NCI-H2227 treated with DMSO at 0.1 percent for 48 hours (cell line): ENCODE results near the gene SNCB.
"Not testable (repeated sequence)": the region's sequence is repeated elsewhere in the genome, so short reads cannot be mapped to it uniquely, and the experiment has no call there.

Source experiments
- DNase-seq: peaks from one replicate; lab custom pipeline; 2025; lab: John Stamatoyannopoulos, UW

SNCB gene

DNA sequence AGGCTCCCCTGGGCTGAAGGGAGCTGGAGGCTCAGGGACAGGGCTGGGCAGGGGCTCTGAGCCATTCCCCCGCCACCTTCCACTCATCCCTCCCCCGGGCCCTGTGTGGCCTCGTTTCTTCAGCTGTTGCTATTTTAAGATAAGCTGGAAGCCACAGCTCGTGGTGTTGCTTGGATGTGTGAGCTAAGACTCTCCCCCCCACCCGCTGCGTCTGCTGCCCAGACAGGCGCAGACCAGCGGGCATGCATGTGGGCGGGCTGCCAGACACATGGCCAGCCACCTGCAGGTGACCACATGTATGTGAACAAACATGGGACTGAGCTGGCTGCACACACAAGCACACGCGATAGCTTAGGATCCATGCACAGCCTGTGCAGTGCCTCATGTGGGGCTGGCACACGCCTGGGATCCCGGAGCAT, 8.7 kb downstream of the SNCB start:
- no peak for DNase-seq

DNA sequence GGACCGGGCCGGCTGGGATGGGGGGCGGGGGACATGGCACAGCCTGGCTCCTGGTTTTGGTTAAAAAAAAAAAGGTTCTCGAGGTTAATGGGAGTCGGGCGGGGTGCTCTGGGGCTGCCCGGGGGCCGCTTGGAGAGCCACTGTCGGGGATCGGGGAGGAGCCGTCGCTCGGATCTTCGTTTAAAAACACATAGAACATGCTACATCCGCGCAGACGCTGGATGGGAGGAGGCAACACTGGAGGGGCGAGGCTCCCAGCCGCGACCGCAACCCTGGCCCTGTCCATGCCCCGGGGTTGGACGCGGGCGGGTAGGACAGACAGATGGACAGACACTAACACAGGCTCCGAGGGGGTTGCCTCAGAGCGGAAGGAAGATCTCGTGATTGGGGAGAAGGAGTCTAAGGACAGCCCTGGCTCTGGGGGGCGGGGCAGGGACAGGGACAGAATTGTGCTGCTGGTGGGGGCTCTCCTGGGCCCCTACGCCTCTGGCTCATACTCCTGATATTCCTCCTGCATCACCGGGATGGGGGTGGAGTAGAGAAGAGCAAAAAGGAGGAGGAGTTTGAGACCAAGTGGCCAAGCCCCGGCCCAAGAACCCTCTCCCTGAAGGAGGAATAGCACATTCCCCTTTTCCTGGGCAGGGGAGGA, 9.9 kb downstream of the SNCB start:
- DNase-seq = no peak

DNA sequence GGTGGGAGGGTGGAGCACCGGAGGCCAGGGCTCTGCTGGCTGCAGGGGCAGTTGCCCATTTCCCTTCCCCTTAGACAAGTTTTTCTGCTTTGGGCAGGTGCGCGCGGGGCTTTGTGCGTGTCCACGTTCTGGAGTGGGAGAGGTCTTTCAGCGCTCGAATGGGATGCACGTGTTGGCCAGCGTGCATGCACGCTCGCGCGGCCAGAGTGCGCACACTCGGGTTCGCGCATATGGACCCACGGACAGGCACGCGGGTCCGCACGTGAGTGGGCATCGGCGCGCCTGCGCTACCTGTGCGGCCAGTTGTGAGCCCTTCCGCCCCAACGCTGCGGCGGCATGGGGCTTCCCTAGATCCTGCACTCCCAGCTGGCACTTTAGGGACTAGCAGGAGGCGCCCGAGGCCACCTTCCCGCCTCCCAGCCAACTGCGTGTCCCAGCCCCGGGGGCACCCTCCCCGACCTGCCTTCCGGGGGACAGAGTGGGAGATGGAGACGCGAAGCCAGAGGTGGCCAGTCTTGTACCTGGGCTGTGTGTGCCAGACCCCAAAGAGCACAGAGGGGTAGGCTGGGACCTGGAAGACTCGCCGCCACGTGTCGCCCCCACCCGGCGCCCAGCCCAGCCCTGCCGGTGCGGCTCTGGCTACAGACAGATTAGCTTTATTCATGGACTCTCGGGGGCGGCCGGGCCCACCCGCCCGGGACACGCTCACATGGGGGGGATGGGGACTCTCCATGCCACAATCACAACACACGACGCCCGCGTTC, 10.6 kb downstream of the SNCB start:
- no peak for DNase-seq

DNA sequence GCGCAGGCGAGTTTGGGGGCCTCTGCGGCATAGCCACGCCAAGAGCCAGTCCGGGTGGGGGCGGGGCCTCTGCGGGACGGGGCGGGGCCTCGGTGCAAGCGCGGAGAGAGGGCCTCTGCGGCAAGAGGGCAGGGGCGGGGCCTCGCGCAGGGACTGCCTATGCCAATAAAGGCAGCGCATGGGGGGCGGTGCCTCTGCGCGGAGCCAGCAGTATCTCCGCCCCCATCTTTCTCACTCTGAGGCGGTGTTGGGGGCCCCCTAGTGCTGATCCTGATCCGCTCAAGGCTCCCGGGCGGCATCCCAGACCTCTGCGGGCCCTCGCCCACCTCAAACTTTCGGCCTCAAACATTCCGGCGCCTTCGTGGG, 11.1 kb downstream of the SNCB start:
- DNase-seq = no peak

DNA sequence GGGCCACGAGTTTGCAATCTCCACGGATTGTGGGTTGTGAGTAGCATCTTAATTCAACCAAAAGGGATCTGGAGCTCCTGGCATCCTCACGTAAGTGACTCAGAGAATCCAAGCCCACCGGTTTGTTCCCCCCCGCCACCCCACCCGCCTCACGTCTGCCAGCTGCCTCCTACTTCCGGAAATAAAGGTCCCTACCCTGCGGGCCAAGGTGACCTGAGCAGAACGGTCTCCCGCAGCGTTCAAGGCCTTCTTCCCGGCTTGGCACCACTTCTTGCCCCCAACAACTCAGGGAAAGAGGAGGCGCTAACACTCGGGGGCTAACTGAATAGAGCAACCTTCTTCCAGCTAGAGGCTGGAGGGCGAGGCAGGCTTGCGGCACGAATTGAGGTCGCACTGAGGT, 11.6 kb downstream of the SNCB start:
- DNase-seq = no peak

DNA sequence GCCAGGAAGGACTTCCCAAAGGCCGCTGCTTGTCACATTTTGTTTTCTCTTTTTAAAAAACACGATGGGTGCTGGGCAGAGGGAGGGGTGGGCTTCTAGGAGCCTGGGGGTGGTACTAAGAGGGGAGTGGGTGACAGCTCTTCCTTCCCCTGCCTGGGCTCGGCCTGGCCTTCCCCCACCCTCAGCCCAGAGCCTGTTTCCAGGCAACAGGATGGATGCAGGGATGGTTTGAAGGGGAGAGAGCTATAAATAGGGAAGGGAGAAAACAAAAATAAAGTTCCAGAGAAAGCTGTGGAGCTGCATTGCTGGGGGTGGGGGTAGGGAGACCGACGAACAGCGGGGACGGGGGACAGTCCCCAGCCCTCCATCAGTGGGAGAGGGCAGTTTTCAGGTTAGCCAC, 13.8 kb downstream of the SNCB start:
- DNase-seq = no peak

DNA sequence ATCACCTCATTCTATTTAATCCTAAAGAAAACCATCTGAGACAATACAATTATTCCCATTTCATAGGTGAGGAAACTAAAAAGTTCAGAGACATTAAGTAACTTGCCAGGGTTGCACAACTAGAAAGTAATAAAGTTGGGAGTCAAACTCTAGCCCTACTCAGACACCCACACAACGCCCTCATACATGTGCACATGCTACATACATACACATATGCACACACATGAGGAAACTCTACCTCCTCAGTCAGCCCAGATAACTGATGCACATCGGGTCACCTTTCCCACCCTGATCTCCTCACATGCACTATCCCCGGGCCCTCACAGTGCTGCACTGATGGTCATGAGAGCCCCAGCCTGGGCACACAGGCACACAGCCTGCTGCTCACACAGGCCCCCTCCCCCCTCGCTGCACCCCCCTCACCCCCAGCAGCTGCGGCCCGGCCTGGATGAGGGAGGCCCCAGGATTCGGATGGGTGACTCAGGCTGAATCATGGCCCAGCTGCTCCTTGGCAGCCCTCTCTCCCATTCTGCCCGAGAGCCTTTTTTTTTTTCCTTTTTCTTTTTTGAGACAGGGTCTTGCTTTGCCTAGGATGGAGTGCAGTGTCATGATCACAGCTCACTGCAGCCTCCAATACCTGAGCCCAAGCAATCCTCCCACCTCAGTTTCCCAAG, 15.4 kb downstream of the SNCB start:
- DNase-seq = no peak

DNA sequence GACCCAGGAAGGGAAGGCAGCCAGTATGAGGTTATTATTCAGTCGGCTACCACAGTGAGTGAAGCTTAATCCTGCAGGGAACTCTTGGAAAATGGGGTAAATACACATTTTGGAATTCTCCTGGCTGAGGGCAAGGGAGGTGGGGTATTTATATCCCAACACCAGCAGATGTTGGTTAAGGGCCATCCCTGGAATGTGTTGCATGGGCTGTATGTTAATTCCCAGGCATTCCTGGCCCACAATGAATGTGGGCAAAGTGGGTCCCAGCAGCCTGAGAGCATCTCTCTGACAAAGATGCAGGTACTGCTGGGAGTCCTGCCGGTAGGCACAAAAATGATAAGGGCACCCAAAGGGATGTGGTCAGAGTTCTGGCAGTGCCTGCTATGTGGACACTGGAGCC, 17.5 kb downstream of the SNCB start:
- no peak for DNase-seq

DNA sequence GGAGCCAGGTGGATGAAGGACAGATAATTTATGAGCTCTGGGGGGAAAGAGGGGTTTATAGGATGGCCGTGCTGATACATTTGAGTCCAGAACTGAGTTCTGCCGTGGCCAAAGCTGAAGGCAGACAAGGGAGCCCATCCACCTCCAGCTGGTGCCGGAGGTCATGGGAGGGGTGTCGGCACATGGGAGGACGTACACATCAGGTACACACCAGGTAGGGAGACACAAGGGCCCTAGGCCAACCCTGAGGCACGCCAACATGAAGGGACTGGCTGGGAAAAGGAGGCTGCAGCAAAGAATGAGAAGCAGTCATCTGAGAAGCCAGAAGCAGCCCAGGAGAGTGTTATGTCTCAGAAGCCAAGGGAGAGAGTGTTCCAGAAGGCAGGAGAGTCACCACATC, 18.3 kb downstream of the SNCB start:
- DNase-seq = no peak

DNA sequence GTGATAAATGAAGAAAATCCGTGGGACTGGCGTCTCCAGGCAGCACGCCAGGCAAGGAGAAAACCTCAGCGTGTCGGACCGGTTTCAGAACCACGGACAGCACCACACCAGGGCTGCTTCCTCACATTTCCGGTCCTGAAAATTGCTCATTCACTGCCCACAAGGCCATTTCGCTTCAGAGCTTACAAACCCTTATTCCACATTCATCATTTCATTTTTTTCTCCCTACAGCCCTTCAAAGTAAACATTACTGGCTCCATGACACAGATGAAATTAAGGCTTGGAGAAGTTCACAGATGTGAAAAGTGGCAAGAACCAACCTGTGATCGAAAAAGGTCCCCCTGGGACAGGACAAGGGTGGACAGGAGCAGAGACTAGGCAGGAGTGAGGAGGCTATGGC, 18.9 kb downstream of the SNCB start:
- no peak for DNase-seq

DNA sequence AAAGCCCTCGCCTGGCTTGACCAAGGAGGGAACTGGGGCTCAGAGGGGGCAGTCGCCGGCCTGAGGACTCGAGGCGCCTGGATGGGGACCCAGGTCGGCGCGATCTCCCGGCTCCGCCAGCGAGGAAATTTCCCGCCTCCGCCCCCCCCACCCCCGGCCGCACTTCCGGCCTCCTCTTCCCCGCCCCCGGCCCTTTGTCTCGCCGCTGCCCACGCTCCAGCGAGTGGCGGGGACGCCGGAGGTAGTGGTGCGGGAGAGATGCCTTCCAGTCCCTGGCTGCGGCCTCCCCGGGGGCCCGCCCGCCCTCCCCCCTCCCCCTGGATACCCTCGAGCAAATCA, 19.9 kb downstream of the SNCB start:
- peak; percentile 46 for DNase-seq

DNA sequence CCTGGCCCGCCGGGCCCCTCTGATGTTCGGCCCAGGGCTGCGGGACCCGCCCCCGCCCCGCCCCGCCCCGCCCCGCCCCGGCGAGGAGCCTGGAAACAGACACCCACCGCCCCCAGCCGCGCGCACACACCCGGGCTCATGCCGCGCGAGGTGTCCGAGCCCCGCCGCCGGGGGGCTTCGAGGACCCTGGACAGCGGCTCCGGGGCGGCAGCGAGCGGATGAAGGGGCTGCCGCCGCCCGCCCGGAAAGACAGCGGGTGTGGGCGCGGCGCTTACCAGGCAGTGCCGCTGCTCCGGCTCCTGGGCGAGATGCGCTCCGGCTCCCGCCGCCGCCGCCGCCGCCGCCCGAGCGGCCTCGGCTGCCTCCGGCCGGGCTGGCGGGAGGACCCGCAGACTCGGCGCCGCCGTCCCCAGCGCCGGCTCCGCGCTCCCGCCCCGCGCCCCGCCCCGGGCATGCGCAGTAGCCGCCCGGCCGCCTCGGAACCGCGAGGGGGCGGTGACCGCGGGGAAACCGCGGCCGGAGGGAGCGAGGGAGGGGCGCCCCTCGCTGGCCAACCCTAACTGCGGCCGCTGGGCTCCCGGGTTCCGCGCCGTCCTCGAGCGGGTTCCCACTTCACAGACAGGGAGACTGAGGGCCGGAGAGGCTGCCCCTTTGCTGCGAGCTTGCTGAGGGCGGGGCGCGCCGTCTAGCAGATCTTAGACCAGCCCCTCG, 20.5 kb downstream of the SNCB start, which contains the start of gene GPRIN1:
Gene GPRIN1 (minus strand): TSS at position 433 of the 711 bp plus-strand sequence. CDS start 10,322 bp downstream, outside the sequence.
- peak; percentile 46 for DNase-seq

DNA sequence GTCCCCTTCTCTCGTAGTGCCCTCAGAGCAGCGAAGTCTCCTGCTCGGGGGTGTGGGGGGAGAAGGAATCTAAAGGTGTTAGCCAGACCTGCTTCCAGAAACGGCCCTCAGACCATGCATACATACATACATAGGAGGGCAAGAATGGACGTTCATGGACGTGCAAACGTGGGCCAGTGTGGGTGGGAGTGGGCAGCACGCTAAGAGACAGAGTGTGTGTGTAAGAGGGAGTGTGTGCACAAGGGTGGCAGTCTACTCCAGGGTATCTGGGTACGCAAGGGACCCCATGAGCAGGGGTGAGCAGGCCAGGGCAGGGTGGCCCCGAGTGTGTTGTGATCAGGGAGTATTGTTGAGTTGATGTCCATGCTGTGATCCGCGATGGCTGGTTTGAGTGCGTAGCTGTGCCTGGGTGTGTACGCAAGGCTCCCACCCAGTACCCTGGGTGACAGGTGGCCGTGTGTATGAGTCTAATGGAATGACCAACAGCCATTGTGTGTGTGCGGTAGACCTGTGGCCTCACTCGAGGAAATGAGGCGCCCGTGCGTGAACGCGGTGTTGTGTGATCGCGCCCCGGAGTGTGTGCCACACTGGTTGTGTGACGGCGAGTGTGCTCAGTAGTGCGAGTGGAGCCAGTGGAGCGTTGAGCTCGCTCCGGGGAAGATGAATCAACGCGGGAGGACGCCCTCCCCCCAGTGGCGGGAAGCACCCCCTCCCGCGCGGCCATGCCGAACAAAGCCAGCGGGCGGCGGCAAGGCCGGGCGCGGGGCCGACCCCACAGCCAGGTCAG, 21.2 kb downstream of the SNCB start:
- no peak for DNase-seq

DNA sequence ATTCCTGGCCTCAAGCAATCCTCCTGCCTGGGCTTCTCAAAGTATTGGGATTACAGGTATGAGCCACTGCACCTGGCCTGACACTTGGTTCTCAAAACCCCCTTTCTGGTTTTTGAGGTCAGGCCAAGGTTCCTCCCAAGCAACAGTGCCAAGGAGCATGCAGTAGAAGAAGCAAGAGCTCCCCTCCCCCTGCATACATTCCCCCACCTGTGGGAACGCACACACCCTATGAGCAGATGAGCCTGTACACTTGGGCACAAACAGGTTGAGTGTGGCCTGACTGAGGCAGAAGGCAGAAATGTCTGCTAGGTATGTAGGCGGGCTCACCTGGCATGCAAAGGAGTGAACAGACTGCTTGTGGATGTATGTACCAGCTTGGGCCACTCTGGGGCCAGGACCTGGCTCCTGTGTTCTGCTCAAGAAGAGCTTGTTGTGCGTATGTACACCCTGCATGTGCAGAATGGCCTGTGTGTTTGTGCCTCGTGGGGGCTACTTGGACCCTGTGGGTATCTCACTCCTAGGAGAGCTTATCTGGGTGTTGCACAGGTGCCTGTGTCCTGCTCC, 22.1 kb downstream of the SNCB start:
- DNase-seq = no peak

DNA sequence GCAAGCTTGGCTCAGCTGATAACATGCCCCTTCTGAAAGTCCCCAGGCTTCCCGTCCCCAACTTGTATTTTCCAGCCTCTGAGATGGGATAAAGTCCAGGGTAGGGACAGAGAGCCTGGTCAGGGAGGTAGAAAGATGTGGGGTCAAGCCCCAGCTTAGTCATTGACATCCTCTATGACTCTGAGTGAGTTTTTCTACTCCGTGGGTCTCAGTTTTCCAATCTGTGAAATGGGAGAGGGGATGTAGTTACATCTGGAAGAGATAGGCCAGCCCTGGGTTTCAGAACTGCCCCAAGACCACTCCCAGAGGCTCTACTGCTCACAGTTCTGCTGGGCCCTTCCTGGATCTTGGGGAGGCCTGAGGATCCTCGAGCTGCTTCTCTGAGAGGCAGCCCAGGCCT, 23.5 kb downstream of the SNCB start:
- DNase-seq = no peak

DNA sequence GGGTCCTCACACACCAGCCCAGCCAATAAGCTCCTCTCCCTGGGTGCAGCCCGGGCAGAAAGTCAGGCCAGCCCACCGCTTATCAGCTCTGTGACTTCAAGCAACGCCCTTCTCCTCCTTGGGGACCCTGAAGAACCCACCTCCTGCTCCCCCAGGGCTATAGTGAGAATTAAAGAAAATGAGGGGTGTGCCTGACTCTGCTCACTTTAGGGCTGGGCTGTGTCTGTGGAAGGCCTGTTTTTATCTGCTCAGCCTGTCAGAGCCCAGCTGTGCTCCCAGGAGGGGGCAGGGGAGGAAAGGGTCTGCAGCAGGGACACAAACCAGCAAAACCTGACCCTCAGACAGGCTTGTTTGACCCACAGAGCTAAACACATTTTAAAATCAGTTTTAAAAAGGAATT, 24.3 kb downstream of the SNCB start:
- DNase-seq = peak; percentile 26

DNA sequence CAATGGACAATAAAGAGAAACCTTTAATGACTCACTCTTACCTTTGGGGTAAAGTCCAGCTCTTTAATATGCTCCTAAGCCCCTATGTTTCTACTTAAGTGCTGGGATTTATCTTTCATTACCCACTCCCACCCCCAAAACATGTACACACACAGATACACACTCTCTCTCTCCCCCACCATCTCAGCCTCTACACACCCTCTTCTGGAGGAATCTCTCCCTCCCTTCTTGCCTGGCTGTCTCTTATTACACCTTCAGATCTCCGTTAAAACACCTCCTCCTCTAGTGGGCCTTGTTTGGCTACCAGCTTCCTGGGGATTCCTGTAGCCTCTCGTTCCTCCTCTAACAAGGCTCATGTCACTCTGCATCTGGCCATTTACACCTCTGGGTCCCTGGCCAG, 27.2 kb downstream of the SNCB start:
- DNase-seq = no peak

DNA sequence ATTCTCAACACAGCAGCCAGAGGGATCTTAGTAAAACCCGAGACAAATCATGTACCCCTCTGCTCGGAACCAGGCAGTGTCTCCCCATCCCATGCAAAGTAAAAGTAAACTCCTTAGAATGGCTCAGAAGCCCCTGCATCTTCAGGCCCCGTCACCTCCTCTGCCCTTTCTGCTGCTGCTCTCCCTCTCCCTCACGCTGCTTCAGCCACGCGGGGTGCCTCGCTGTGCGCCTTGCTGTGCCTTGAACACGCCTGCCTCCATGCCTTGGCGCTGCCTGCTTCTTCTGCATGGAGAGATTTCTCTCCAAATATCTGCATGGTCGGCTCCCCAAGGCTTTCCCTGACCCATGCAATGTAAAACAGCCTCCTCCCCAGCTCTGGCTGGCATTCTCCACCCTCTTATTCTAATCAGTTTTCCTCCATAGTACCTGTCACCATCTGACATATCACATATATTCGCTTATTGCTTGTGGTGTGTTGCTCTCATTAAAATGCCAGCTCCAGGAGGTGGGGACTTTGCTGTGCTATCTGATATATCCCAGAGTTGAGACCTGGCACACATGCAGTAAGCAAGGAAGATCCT, 28.3 kb downstream of the SNCB start:
- no peak for DNase-seq

DNA sequence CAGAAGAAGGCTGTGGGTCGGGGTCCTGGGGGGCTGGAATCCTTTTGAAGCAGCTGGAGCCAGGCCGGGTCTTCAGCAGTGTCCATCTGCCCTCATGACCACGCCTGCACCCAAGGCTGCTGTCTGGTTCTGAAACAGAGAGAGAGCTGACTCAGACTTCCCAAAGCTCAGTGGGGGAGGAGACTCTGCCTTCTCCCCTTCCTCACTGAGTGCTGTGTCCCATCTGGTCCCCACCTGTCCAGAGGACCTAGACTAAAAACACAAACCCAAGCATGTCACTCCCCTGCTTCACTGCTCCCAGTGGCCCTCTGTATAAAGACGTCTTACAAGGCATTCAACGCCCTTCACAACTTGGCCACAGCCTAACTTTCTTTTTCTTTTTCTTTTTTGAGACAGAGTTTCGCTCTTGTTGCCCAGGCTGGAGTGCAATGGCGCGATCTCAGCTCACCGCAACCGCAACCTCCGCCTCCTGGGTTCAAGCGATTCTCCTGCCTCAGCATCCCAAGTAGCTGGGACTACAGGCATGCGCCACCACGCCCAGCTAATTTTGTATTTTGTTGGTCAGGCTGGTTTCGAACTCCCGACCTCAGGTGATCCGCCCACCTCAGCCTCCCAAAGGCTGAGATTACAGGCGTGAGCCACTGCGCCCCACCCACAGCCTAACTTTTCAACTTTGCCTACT, 30.4 kb downstream of the SNCB start:
- DNase-seq = not testable (repeated sequence)
